Dedifferentiated amniotic fluid mesenchymal stem cell (primary cell): ENCODE data around the gene CTU1.

ENCODE experiments used
- DNase-seq: peaks from one replicate; pipeline ENCODE4 v3.0.0-alpha.2; 2016; ENCODE audit errors: extremely low spot score

Gene CTU1

DNA sequence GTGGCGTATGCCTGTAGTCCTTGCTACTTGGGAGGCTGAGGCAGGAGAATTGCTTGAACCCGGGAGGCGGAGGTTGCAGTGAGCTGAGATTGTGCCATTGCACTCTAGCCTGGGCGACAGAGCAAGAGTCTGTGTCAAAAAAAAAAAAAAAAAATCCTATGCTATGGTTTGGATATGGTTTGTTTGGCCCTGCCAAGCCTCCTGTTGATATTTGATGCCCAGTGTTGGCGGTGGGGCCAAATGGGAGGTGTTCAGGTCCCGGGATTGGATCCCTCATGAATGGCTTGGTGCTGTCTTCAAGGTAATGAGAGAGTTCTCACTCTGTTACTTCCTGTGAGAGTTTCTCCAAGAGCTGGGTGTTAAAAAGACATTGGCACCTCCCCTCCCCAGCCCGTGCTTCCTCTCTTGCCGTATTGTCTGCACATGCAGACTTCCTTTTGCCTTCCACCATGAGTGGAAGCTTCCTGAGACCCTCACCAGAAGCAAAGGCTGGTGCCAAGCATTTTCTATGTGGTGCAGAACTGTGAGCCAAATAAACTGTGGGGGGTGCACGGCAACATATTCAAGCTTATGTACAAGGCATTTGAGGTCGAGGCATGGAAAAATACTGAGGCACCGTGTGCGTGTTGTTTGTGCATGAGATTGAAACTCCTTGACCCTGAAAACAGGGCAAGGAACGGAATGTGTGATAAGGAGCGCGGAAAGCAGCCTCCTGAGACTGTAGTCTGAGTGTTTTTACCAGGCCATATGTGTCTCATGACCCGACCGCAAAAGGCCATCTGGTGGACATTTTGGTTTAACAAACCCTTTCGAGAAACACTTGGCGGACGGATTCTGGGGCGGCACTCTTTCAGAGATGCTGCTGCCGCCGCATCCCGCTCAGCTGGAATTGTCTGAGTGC, 23.8 kb upstream of the CTU1 start:
- DNase-seq: no peak

DNA sequence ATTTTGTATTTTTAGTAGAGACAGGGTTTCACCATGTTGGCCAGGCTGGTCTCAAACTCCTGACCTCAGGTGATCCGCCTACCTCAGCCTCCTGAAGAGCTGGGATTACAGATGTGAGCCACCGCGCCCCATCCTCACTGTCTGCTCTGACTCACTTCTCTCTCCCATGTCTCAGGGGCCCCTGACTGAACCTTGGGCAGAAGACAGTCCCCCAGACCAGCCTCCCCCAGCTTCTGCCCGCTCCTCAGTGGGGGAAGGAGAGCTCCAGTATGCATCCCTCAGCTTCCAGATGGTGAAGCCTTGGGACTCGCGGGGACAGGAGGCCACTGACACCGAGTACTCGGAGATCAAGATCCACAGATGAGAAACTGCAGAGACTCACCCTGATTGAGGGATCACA, 21.5 kb upstream of the CTU1 start:
- DNase-seq: no peak

DNA sequence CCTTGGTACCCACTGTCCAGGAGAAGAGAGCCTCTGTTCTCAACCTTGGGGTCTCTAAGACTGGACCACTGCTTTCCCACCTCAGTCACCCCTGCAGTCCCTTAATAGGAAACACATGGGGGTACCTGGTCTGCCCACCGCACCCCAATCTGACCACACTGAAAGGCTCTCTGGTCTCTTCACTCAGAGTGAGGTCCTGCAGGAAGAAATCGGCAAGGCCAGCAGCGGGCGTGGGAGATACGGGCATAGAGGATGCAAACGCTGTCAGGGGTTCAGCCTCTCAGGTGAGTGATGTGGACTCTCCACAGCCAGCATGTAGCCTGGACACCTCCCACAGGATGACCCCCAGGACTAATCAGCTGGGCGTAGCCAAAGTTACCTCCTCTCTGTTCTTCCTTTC, 20.0 kb upstream of the CTU1 start:
- DNase-seq: no peak

DNA sequence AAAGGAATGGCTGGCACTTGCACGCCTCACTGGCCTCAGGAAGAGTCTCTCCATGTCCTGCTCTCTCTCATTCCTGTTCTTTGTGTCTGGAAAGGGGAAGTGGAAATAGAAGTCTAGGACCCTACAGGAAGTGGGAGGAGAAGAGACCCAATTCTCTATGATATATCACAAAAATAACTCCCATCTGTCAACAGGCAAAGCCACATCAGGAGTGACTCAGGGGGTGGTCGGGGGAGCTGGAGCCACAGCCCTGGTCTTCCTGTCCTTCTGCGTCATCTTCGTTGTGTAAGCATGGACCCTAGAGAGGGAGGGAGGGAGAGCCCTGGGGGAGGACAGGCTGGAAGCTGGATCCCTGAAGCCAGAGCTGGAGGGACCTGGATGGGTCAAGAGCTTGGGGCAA, 19.5 kb upstream of the CTU1 start:
- DNase-seq: no peak

DNA sequence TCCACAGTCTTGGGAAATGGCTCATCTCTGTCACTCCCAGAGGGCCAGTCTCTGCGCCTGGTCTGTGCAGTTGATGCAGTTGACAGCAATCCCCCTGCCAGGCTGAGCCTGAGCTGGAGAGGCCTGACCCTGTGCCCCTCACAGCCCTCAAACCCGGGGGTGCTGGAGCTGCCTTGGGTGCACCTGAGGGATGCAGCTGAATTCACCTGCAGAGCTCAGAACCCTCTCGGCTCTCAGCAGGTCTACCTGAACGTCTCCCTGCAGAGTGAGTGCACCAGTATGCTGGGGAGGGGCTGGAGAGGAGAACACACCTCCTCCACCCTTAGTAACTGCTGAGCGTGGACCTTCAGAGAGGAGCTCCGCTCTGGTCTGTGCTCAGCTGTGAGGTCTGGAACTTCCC, 18.8 kb upstream of the CTU1 start:
- no peak for DNase-seq

DNA sequence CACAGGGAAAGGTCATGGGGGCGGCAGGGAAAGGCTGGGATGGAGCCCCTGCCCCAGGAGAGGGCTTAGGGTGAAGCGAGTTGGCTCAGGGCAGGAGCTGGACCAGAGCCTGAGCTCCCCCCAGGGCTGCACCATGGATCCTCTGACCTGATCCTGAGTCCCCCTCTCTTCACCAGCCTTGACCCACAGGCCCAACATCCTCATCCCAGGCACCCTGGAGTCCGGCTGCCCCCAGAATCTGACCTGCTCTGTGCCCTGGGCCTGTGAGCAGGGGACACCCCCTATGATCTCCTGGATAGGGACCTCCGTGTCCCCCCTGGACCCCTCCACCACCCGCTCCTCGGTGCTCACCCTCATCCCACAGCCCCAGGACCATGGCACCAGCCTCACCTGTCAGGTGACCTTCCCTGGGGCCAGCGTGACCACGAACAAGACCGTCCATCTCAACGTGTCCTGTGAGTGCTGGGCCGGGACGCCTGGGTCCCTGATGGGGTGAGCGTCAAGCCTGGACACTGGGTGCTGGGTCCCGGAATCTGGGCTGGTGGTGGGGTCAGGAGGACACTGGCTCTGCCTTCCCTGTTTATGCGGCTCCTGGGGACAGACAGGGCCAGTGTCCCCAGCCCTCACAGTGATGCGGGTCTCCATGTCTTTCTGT, 17.3 kb upstream of the CTU1 start:
- DNase-seq: no peak

DNA sequence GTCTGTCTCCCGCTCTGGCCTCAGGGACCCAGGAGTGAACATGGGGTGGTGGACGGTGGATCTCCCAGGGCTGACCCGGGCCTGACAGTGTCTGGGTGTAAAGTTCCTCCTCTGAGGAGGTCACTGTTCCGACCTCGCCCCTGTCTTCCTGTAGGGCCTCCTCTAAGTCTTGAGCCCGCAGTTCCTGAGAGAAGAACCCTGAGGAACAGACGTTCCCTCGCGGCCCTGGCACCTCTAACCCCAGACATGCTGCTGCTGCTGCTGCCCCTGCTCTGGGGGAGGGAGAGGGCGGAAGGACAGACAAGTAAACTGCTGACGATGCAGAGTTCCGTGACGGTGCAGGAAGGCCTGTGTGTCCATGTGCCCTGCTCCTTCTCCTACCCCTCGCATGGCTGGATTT, 16.5 kb upstream of the CTU1 start, which contains the start of gene SIGLEC9:
Gene SIGLEC9 (plus strand): TSS at position 178 of the 400 bp plus-strand sequence. CDS start 69 bp downstream, at position 247.
- DNase-seq: no peak

DNA sequence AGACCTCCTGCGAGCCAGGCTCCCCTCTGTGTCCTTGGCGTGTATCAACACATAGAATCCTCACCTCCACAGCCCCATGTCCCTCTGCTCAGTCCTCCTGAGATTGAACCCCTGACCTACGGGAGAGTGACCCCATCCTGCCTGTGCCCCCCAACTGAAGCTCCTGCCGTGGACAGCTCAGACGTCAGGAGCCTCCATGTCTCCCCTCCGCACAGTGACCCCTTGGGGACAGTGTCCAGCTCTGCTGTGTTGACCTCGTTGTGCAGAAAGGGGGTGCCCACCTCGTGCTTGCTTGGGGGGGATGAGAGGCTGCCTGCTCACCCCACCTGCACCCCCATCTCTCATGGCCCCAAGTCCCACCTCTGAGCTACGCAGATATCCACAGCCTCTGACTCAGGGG, 16.0 kb upstream of the CTU1 start:
- no peak for DNase-seq

DNA sequence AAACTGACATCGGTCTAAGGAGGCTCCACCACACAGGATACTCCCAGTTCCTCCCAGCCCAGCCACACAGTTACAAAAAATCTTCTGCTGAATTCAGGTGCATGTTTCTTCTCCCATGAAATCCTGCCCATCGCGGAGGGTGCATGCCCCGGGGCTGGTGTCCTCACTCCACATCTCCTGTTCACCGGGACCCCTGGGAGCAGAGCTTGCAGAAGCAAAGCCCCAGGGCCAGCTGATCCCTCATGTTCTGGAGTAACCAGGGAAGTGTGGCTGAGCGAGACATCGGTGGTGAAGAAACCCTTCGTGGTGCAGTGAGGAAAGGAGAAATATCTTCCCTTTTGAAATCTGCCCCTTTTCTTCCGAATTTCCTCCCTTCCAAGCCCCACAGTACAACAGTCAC, 15.6 kb upstream of the CTU1 start:
- no peak for DNase-seq

DNA sequence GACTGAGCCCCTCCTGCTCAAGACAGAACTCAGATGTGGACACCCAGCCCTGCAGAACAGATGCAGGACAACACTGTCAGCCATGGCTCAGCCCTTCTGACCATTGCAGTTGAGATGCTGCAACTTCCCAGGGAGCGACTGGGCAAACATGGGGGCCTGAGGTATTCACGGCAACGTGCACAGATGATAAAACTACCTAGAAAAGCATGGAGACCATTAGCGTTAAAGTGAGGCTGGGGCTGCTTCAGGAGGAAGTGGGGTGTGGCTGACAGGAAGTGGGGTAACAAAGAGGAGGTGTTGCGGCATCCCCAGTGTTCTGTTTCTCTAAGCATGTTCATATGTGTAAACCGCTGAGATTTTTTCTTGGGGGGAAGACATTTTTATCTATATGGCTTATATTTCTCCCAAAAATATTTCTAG, 15.2 kb upstream of the CTU1 start:
- no peak for DNase-seq

DNA sequence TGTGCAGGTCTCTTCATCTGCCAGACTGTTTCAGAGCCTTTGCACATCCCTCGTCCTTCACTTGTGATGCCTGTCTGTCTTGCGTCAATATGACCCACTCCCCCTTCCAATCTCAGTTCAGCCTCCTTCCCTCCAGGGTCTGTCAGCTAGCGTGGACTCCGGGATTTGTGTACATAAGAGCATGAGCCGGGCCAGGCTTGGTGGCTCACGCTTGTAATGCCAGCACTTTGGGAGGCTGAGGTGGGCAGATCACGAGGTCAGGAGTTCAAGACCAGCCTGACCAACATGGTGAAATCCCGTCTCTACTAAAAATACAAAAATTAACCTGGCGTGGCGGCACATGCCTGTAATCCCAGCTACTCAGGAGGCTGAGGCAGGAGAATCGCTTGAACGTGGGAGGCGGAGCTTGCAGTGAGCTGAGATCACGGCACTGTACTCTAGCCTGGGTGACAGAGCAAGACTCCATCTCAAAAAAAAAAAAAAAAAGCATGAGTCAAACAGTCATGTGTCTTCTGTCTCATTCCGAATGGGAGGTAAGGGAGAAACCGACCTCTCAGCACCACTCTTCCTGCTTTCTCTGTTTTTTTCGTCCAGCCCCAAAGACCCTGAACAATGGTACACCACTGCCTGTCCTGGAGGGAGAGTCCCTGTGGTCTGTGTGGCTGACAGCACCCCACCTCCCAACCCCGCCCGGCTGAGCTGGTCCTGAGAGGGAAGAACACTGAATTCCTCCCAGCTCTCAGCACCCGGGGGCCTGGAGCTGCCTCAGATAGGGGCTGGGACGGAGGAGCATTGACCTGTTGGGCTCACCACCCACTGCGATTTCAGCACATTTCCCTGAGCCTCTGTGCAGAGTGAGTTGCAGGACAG, 14.1 kb upstream of the CTU1 start:
- DNase-seq: no peak

DNA sequence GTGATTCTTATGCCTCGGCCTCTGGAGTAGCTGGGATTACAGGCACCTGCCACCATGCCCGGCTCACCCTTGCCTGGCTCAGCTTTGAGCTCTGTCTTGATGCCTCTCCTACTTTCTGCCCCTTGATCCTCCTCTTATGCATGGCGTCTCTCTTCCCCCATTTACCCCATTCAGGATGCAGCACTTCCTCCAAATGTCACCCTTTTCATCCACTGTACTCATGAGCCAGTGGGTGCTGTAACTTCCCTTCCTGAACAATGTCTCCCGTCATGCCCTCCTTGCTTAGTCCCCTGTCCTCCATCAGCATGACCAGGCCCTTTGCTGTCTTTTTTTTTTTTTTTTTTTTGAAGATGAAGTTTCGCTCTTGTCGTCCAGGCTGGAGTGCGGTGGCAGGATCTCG, 13.0 kb upstream of the CTU1 start:
- no peak for DNase-seq

DNA sequence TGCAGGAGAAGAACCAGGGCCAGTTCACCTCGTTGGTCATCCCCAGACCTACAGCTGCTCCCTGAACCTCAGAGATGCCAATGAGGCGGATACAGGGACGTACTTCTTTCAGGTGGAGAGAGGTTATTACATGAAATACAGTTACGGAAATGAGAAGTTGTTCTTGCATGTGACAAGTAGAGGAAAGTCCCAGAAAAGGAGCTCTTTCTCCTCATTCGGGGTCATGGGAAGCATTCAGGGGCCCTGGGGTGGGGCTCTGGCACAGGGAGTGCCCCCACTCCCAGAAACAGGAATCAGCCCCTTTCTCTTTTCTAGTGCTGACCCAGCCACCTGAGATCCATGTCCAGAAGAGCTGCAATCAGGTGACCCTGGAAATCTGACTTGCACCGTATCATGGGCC, 12.0 kb upstream of the CTU1 start:
- no peak for DNase-seq

DNA sequence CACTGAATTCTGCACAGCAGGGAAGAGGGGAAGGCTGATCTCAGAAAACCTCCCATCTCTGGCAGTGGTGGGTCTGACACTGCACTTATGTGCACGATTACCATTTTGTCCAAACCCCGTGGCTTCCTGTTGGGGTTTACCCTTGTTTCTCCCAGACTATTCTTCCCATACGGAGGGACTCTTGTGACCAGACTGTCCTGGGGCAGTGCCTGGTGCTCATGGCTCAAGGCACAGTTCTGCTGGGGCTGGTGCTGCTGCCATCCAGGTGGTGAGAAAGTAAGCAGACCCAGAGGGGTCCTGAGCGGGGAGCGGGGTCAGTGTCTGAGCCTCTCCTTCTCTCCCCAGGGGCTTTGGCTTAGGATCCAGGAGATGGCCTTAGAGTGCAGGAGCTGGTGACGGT, 11.4 kb upstream of the CTU1 start:
- no peak for DNase-seq

DNA sequence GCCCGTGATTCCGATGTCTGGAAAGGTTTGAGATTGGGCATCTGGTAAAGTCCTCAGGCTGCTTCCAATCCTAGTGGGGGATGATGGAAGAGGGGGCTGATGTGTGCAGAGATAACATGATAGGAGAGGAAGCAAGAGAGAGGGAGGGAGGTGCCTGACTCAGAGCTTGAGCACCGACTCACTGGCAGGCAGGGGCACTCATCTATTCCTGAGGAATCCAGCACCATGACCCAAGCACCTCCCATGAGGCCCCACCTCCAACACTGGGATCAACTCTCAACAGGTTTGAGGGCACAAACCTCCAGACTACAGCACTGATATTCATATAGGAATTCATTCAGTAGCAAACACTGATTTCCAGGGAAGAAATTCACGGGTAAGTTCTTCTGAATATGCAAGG, 10.9 kb upstream of the CTU1 start:
- no peak for DNase-seq

DNA sequence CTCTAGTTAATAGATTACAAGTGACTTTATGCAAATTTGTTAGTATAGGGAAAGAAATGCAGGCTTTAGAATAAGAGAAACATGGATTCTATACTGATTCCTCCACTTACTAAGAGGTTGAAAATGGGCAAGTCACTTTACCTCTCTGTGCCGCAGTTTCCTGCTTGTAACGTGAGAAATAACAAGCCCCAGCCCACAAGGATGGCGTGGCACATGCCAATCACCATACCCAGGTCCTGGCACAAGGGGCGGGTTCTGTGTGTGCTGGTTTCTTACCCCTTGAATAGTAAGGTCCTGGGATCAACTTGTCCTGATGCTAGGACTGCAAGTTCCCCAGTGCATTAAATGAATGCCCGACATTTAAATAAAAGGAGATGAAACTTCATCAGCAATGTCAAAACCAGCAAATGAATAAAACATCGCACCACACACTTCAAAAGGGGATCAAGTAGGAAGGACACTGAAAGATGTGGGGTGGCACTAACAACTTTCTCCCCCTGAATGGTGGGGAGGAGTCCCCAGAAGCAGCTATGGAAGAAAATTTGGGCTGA, 8.6 kb upstream of the CTU1 start:
- DNase-seq: no peak

DNA sequence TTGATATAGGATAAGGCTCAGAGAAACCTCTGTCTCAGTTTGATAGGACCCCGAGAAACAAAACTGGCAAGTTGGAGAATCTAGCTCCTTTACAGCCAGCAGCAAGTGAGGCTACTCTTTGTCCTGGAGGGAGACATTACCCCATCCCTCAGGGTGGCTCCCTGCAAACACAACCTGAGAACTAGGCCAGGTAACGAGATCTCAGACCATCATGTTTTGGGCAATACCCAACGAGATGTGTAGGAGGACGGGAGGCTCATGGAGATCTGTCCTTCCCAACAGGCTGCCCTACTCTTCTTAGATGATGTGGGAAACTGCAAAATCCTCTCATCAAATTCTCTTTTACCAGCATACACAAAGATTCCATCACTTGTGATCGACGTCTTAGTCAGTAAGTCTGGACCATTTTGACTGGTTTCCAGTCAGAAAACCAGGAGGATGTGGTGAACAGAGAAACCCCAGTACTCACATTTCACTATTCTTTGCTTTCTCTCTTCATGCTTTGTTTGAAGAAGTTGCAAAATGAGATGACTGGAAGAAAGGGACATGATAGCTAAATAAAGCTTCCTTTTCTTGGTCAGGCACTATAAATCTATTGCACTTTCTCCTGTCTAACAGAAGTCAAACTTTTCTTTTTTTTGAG, 6.0 kb upstream of the CTU1 start:
- no peak for DNase-seq

DNA sequence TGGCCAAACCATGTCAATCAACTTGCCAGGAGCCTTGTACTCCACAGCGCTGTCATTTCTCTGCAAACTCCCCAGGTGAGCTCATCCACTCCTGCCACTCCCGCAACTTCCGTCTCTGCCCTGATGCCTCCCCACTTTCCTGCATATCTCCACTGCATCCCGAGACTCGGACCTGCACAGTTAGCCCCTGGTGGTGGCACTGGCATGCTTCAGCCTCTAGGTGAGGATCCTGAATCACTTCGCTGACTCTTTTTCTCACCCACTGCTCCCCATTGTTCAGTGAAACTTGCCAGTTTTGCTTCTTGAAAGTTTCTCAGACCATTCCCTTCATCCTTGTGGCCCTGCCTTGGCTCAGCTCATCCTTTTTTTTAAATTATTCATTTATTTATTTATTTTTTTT, 3.4 kb upstream of the CTU1 start:
- DNase-seq: no peak

DNA sequence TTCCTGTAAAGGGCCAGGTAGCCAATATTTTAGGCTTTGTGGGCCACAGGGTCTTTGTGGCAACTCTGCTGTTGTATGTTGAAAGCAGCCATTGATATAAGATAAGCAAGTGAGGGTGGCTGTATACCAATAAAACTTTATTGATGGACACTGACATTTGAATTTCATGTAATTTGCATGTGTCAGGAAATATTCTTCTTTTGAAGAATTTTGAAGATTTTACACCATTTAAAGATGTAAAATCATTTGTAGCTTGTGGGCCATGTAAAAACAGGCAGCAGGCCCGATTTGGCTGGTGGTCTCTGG, 2.4 kb upstream of the CTU1 start:
- no peak for DNase-seq

DNA sequence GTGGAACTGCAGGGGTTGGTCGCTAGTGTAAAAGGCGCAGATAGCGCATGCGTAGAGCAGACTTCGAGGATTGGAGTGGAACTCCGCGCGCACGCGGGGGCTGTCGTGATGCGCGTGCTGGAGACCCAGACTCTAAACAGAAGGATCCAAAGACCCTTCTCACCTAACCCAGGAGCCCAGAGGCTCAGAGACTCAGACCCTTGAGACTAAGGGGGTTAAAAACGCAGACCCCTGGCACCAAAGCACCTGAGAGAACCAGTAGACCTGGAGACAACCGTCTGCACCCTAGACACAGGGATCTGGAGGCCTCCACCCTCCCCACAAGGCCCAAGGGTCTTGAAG, 567 bp upstream of the CTU1 start:
- no peak for DNase-seq

DNA sequence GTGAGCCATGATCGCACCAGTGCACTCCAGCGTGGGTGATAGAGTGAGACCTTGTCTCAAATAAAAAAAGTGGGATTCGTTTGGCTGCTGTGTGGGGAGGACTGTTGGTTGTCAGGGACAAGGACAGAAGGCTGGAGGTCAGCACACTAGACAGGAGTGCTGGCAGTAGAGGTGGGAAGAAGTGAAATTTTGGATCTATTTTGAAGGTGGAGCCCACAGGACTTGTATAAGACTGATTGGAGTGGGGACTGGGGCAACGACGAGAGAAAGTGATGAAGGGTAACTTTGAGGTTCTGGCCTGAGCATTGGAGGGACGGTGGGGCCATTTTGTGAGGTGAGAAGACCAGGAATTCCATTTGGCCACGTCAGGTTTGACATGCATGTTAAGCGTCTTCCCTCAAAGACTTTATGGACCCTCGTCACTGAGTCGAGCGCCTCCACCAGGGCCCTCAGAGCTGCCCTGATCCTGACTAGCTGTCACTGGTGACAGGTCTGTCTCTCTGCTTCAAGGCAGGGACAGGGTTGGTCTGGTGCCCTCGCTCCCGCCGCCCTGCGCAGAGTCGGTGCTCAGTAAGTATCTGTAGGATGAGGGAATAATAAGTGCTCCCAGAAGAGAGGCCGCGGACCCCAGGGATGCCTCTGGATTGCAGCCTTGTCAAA, 673 bp downstream of the CTU1 start:
- no peak for DNase-seq
